Measurements from ENCODE around the gene CACTIN.

DNA sequence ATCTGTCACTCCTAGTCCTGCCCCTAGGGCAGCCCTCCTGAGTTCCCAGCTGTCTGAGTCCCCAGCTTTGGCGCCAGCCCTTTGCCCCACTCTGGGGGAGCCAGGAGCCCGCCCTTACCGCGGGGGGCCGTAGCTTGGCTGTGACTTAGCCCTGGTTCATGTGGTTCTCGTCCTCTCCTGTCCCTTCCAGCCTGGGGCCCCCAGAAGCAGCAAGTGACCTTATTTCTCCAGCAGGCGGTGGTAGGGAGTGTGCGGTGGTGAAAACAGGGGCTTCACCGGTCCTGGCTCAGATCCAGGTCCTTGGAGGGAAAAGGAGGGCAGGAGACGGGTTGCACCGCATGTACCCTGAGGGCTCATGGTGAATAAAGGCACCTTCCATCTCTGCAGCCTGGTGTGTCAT, 33.4 kb downstream of the CACTIN start:
- no peak for TF ChIP-seq EZH2 (IDR thresholded peaks at IDR 0.05; ENCODE audit: borderline replicate concordance, low read length)
- TF ChIP-seq, protein P1, sequence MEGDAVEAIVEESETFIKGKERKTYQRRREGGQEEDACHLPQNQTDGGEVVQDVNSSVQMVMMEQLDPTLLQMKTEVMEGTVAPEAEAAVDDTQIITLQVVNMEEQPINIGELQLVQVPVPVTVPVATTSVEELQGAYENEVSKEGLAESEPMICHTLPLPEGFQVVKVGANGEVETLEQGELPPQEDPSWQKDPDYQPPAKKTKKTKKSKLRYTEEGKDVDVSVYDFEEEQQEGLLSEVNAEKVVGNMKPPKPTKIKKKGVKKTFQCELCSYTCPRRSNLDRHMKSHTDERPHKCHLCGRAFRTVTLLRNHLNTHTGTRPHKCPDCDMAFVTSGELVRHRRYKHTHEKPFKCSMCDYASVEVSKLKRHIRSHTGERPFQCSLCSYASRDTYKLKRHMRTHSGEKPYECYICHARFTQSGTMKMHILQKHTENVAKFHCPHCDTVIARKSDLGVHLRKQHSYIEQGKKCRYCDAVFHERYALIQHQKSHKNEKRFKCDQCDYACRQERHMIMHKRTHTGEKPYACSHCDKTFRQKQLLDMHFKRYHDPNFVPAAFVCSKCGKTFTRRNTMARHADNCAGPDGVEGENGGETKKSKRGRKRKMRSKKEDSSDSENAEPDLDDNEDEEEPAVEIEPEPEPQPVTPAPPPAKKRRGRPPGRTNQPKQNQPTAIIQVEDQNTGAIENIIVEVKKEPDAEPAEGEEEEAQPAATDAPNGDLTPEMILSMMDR (IDR thresholded peaks at IDR 0.05; ENCODE audit: low read length) = no peak

All from OCI-LY1 (cell line).